Lung (tissue), 12 donors: ENCODE data around the gene ENKUR. TPM values are rescaled to one million over a fixed set of nuclear protein-coding genes. Genes with fewer than 3 reads are reported as not detected.

Experiments
- ATAC-seq: fragments of 200-7000 bp; cut with Tn5 transposase; one replicate; pipeline ENCODE4 v1.9.1; 2020; ENCODE audit warnings: moderate number of reproducible peaks; ENCODE audit not compliant: insufficient read depth, low FRiP score
- DNase-seq, 3 donors: peaks; one replicate each; pipeline ENCODE4 v3.0.0-alpha.2; 2013 to 2017
- H3K27ac ChIP-seq, 2 donors: one replicate each; pipeline ENCODE4 v1.5.1; 2013; ENCODE audit warnings: mild to moderate bottlenecking in 2 of 2, moderate library complexity in 2 of 2, control low read depth in 1 of 2, inconsistent platforms in 1 of 2, low read depth in 1 of 2, low read length in 1 of 2
- H3K27me3 ChIP-seq, 3 donors: one replicate each; pipeline ENCODE4 v1.5.1; 2013; ENCODE audit warnings: low read length in 2 of 3; ENCODE audit not compliant: control insufficient read depth in 3 of 3, insufficient read depth in 3 of 3
- H3K36me3 ChIP-seq, 4 donors: one replicate each; pipeline ENCODE4 v1.5.1; 2013; ENCODE audit warnings: low read length in 4 of 4, mild to moderate bottlenecking in 1 of 4, moderate library complexity in 1 of 4; ENCODE audit not compliant: control insufficient read depth in 4 of 4, insufficient read depth in 4 of 4
- H3K4me1 ChIP-seq, 5 donors: one replicate each; pipeline ENCODE4 v1.5.1; 2013; ENCODE audit warnings: low read length in 5 of 5, mild to moderate bottlenecking in 2 of 5, moderate library complexity in 1 of 5; ENCODE audit not compliant: control insufficient read depth in 5 of 5, insufficient read depth in 5 of 5
- H3K4me3 ChIP-seq: one replicate; pipeline ENCODE4 v1.5.1; 2013; ENCODE audit warnings: mild to moderate bottlenecking, control low read depth, moderate library complexity
- H3K9ac ChIP-seq, 2 donors: one replicate each; pipeline ENCODE4 v1.5.1; 2013; ENCODE audit warnings: low read length in 2 of 2, control low read depth in 1 of 2; ENCODE audit not compliant: insufficient read depth in 1 of 2
- H3K9me3 ChIP-seq, 4 donors: one replicate each; pipeline ENCODE4 v1.5.1; 2013; ENCODE audit warnings: low read length in 3 of 4, mild to moderate bottlenecking in 1 of 4, moderate library complexity in 1 of 4; ENCODE audit not compliant: control insufficient read depth in 4 of 4, insufficient read depth in 3 of 4
- CTCF ChIP-seq: IDR thresholded peaks from 2 replicates; pipeline ENCODE4 v1.5.1; 2012; ENCODE audit warnings: mild to moderate bottlenecking; ENCODE audit errors: control extremely low read depth, extremely low read depth
- WGBS, 2 donors: extraction: QIAGEN DNeasy Blood & Tissue Kit; methylation state at CpG; one replicate each; pipeline ENCODE4 v1.1.7; 2013; 5-methylcytosine and 5-hydroxymethylcytosine counted together
- polyA plus RNA-seq, 2 donors: library from polyadenylated mRNA; stranded (reverse); fragments of 200-250 nt; gene quantifications; one replicate each; pipeline ENCODE4 v1.2.1, GENCODE V29; 2013
- total RNA-seq, 2 donors: library from RNA; depleted of rRNA in 1 of 2; stranded (reverse); fragments of >200 nt in 1 of 2; gene quantifications; one replicate each; pipeline ENCODE4 v1.2.1, GENCODE V29; 2014 to 2021
- donor health status: control.
- donor health status: control.
- donor health status: Bipolar disorder and iron deficiency.
- donor health status: healthy.
- donor health status: DM: yes; HTN: yes; CAD: no.

The ENKUR gene
- total and polyA plus RNA-seq, 4 donors = 9.9 to 17.8 (median 12.8) TPM

DNA sequence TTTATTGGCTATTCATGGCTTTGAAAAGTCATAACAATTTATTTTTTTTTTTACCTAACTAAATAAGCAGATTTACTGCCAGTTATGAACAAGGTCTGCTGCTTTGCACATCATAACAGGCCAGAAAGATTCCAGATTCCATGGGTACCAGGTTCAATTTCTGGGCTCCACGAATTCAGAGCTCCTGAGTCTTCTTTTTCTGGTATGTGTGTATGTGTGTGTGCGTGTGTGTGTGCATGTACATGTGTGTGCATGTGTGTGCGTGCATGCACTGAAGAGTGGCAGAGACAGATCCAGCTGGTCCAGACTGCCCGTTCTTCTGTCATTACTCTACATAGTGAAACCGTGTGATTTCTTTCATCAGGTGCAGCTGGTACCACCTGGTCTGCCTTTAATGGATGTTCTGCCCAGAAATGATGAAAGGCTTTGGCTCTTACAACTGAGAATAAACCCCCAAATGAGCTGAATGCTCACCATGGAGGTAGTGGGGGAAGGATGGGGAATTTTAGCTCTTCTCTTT is 48.9 kb downstream of the ENKUR start:
- Histone ChIP-seq H3K27ac (no peak overlapping the region), H3K9me3 (no peaks in the 10 kb centered on the region), H3K27me3 (no peaks in the 10 kb centered on the region), H3K36me3 (no peaks in the 10 kb centered on the region), H3K4me1 (peaks cover 0 to 7% (median 0%) of the 10 kb centered on the region in 5 donors), H3K9ac (no peak overlapping the region), H3K4me3 (no peak overlapping the region)
- no peak for DNase-seq
- 89 to 92% methylated on average over 5 of the region's 5 CpGs for WGBS, 2 donors
- no peak for TF ChIP-seq CTCF
- no peak for ATAC-seq

DNA sequence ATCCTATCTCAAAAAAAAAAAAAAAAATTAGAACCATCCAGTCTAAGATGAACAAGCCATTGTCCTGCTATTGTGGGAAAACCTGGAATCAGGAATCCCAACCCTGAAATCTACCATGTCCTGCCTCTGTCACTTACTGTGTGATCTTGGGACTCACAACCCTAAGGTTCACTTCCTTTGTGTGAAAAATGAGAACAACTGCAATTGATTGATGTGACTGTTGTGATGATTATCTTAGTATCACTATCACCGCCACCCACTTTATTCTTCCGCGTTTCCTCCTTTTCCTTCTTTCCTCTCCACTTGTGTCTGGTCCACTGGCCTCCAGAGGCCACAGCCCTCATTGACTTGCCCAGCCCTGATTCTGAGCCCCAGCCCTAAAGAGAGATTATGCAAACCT is 50.9 kb downstream of the ENKUR start:
- WGBS, 2 donors = 83 to 86% methylated on average over 3 of the region's 3 CpGs
- TF ChIP-seq CTCF = no peak
- Histone ChIP-seq H3K4me1 (peaks cover 0 to 7% (median 0%) of the 10 kb centered on the region in 5 donors), H3K9ac (no peak overlapping the region), H3K9me3 (no peaks in the 10 kb centered on the region), H3K36me3 (no peaks in the 10 kb centered on the region), H3K27ac (no peak overlapping the region), H3K4me3 (no peak overlapping the region), H3K27me3 (no peaks in the 10 kb centered on the region)
- no peak for DNase-seq
- ATAC-seq = no peak

GRCh38 chr10:24963521-24964041 is 52.4 kb downstream of the ENKUR start:
- Histone ChIP-seq H3K4me1 (peaks cover 0 to 21% (median 4%) of the 10 kb centered on the region in 5 donors), H3K27ac (no peak overlapping the region), H3K9ac (no peak overlapping the region), H3K4me3 (no peak overlapping the region), H3K36me3 (no peaks in the 10 kb centered on the region), H3K27me3 (no peaks in the 10 kb centered on the region), H3K9me3 (no peaks in the 10 kb centered on the region)
- 76 to 77% methylated on average over 5 of the region's 5 CpGs for WGBS, 2 donors
- DNase-seq (no peak), ATAC-seq (no peak)
- TF ChIP-seq CTCF = no peak

DNA sequence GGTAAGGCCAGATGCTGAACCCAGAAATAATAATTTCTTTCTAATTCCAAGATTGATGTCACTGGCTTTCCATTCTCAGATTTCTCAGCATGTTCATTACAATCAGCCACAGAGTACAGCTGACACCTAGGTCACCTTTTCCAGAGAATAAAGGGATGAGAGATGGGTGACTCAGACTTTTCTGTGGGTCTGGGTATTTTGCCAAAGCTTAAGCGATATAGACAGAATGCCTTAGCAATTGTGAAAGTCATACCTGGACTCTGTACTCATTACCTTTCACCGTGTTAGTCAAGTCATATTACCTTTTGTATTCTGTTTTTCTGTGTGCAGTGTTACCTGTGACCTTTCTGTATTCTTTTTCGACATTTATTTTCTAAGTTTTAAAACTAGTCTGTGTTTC is 53.0 kb downstream of the ENKUR start:
- no peak for TF ChIP-seq CTCF
- Histone ChIP-seq H3K9me3 (no peaks in the 10 kb centered on the region), H3K4me3 (no peak overlapping the region), H3K36me3 (no peaks in the 10 kb centered on the region), H3K27me3 (no peaks in the 10 kb centered on the region), H3K4me1 (peaks cover 0 to 26% (median 4%) of the 10 kb centered on the region in 5 donors), H3K27ac (no peak overlapping the region), H3K9ac (no peak overlapping the region)
- ATAC-seq (no peak), DNase-seq (no peak)
- WGBS, 2 donors = 58 to 77% methylated on average over 3 of the region's 3 CpGs
